ENCODE data around the gene PLAU. TPM values are rescaled to one million over a fixed set of nuclear protein-coding genes. Genes with fewer than 3 reads are reported as not detected.

PLAU gene
- total RNA-seq (2014; rRNA removed; shearing (Covaris generic)) = 0.15 and 0.21 TPM in 2 replicates

DNA sequence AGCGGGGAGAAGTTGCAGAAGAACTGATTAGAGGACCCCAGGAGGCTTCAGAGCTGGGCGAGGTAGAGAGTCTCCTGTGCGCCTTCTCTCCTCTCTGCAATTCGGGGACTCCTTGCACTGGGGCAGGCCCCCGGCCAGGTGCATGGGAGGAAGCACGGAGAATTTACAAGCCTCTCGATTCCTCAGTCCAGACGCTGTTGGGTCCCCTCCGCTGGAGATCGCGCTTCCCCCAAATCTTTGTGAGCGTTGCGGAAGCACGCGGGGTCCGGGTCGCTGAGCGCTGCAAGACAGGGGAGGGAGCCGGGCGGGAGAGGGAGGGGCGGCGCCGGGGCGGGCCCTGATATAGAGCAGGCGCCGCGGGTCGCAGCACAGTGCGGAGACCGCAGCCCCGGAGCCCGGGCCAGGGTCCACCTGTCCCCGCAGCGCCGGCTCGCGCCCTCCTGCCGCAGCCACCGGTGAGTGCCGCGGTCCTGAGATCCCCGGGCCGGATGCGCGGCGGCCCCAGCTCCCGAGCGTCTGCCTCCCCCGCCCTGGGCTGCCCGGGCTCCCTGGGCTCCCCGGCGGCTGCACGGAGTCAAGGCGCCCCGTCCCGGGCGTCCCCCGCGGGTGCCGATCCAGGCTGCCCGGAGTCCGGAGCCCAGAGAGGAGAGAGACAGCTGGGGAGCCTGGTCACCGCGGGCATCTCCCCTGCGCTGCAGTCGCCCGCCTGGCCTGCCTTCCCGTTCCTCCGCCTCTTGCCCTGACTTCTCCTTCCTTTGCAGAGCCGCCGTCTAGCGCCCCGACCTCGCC is at the start of gene PLAU:
TSS of gene PLAU (plus strand) at position 369 of the 789 bp plus-strand sequence. CDS start 424 bp downstream, outside the sequence.
- DNase-seq (ENCODE audit: low spot score) = peak; percentile 11

DNA sequence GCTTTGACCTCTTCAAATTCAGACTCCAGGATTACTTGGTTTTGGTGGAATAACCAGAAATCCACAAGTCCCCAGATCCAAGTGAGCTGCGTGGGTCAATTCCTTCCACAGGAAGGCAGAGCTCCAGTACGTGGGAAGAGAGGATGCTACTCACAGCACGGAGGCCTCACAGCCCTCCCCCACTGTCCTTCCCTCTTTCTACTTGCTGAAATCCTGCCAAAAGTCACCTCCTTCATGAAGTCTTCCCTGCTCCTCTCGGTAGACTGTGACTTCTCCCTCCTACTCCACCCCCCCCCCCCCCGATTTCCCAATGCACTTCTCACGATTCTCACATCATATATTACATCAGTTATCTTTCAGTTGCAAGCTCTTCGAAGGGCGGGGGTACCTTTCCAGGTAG is 48.9 kb upstream of the PLAU start:
- no peak for DNase-seq (ENCODE audit: low spot score)

DNA sequence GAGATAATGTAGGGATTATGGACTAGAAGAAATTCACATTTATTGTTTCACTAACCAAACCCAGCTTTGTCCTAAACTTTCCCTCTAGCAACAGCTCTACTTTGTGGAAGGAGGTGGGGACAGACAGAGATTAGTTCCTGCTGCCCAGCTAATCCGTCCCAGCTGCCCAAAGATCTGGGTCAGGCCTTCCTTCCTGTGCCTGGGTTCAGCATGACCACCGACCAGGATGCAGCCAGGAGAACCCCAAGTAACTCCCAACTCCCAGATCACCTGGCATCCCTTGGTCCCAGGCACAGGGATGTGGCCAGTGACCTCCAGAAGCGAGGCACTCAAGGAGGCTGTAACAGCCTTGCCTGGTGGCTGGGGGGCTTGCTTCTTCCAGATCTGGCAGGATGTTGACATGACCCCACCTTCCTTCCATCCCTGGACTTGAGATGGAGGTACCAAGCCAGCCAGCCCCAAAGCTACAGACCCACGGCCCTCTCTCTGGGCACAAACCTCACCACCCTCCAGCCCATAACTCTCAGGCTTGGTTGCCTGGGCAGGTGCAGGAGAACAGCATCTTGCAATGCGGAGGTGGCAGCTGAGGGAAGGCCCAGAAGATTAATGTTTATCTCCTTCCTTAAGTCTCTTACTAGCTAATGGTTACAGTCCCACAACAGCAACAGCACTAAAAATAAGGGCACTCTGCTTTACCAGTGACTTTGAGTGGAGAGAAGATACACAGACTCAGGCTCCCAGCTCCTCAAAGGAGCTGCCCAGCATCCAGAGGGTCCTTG is 47.7 kb upstream of the PLAU start:
- no peak for DNase-seq (ENCODE audit: low spot score)

DNA sequence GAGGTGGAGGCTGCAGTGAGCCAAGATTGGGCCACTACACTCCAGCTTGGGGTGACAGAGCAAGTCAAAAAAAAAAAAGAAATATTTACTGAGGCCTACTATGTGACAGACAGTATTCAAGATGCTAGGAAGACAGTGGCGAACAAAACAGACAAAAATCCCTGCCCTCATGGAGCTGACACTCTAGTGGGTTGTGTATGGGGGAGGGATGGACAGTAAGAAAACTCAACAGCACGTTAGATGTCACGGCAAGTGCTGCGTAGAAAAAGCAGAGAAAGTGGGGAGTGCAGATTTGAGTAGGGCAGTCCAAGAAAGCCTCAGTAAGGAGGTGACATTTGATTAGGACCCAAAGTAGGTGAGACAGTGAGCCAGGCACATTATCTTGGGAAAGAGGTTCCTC is 46.7 kb upstream of the PLAU start:
- DNase-seq (ENCODE audit: low spot score) = no peak

DNA sequence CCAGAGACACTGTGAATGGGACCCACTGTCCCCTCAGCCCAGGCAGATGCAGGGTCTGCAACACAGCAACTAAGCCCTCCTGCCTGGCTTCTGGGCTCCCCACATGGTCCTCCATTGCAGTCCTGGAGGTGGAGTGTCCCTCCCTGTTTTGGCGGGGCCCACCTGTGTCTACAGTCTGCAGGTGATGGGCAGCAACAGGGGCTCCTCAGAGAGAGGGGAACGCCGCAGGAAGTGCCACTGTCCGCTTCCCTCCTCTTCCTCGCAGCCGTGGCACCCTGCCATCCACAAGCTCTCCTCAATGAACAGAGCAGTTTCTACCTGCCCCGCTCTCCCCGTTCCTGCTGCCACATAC is 45.8 kb upstream of the PLAU start:
- no peak for DNase-seq (ENCODE audit: low spot score)

DNA sequence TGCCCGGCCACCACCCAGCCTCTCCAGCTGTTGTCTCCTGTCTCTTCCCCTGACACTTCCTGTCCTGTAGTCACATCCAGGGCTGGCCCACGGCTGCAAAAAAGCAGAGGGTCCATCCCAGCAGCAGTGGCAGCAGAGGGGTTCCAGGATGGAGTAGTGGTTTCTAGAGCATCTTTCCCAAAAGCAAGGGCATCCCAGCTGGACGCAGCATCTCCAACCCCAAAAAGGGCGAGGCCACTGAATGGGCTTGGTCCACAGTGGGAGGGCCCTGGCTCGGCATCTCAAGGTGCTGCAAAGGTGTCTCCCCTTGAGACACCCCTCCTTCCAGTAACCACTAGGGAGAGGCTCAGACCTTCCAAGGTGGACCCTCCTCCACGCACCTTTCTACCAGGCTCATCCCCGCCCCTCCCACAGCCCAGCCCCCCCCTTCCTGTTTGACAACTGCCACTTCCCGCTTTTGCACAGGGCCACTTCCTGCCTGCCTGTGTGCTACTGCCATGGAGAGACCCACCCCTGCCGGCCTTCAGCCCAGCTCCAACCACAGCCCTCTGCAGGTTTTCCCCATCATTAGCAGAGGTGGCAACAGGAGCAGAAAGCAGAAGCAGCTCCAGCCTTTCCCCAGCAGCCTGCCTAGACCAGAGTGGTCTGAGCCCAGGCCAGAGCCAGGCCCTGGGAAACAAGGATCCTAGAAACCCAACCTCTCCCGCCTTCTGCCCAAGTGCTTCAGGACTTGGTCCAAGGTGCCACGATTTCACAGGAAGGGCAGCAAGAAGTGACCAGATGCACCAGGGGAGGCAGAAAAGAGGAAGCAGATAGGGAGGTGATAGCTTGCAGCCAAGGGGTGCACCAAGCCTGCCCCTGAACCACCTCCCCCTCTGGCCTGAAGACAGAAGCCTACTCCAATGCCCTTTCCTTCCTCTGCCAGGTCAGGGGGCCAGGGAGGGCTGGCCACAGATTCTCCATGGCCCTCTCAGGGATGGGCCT is 45.2 kb upstream of the PLAU start:
- DNase-seq (ENCODE audit: low spot score) = peak; percentile 52

DNA sequence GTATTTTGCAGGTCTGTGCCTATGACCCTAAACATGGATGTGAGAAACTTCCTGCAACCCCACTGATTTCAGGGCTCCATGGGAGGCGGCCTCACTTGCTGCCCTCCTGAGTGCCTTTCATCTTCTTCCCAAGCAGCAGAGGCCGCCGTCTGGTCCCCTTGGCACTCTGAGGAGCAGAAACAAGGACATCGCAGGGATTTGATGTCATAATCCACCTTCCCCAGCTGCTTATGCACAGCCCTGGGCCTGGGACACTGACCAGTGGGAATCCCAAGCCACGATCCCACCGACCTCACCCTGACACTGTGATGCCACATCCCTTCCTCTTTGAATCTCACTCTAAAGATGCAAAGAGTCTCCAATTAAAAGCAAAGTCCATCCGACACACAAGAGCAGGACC is 44.3 kb upstream of the PLAU start:
- no peak for DNase-seq (ENCODE audit: low spot score)

DNA sequence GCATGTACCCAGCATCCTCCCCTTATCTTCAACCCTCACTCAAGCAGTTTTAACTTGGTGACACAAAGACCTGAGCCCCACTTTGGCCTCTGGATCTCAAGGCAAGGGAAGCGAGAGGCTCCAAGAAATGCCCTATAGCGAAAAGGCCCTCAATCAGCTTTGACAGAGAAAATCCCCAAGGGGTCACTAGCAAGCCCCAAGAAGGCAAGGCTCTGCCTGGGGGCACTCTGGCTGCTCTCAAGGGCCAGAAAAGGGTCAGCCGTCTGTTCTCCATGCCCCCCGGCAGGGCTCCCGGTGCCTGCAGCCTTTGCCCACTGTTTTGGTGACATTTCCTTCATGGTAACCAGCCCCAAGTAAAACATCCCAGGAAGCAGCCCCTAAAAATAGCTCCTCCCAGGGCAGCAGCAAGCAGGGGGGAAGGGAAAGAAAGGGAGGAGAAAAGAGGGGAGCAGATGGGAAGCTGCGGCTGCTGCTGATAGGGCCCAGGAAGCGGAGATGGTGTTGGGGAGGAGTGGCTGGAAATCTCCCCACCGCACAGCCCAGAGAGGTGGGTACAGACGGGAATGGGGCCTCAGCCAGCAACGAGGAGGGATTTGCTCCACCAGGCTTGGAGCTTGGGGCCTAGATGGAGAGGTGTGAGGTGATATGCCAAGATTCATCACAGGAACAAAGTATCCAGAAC is 43.7 kb upstream of the PLAU start:
- no peak for DNase-seq (ENCODE audit: low spot score)

DNA sequence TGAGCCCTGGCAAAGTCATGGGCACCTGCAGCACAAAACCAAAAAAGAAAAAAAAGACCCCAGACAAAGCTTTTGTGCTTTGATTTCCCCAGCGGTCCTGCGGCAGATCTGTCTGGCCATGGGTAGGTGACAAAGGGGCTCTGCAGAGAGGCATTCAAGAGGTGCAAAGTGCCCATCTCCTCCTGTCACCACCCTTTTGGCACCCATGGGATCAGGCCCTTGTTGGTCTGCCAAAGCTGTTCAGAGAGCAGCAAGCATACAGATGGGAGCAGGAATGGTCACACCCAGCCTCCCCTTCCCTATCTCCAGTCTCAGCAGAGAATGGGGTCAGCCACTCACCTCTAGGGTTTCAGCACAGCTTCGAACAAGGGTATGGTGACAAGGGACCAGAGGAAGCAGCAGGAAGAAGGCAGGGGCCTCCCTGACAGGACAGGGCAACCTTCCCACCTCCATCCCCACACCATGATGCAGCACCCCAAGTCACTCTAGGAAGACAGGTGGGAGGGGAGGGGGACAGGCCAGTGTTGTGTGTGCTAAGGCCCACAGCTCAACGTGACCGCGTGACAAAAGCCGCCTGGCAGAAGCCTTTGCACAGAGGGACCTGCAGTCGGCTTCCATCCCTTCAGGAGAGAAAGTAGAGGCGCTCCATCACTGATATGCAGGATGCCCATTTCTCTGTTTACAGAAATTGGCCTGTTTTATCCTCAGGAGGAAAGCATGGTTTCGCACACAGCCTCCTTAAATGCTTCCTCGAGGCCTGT is 42.9 kb upstream of the PLAU start:
- no peak for DNase-seq (ENCODE audit: low spot score)

DNA sequence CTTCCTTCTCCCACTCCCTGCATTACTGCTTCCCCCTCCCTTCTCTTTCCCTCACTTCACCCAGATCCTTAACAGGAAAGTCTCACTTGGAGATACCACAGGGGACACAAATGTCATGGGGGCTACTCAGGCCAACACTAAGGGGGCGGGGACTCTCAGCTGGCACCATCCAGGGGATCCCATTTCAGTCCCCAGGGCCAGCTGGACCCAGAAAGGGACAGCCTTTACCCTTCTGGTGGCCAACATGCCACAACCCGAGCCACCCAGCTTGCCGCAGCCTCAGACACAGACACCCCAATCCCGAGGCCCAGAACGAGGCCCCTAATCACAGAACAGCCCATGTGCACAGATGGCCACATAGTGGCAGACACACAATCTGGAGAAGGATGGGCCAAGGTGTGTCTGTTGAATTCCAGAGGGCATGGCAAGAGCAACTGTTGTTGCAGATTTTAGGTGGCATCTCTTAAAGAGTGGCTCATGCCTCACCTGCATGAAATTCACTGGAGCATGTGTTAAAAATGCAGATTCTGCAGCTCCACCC is 42.2 kb upstream of the PLAU start:
- no peak for DNase-seq (ENCODE audit: low spot score)

DNA sequence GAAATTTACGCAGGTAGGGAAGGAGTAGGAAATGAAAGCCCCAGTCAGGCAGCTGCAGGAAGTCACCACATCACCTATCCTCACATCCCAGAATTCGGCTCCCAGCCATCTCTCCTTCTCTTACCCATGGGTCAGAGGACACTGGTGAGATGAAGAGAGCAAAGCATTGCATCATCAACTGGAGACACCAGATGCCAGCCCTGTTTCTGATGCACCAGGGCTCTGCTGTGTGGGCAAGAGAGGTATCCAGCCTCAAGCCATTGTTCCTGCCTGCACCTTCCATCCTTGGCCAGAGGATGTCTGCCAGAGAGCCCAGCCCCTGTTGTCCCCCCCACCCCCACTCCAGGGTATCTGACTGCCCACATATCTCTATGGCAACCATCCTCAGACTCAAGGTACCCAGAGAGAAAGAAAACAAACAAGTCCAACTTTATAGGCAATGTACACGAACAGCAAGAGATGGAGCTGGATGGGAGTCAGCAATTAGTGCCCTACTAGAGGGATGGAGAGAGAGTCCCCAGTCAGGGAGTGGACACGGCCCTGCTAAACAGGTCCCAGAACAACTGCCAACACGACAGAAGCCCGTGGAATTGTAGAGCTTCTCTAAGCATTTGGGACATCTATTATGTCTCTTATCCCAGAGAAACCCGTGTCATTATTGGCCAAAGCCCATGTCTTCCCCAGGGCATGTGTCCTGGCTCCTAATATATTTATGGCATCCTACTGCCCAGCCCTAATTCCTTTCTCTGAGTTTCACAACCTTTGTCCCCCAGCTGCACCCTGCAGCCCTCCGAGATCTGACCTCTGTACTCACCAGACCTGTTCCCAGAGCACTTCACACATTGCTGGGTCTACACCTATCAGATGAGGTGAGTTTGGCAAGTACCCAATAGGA is 39.4 kb upstream of the PLAU start:
- peak; percentile 96 for DNase-seq (ENCODE audit: low spot score)

DNA sequence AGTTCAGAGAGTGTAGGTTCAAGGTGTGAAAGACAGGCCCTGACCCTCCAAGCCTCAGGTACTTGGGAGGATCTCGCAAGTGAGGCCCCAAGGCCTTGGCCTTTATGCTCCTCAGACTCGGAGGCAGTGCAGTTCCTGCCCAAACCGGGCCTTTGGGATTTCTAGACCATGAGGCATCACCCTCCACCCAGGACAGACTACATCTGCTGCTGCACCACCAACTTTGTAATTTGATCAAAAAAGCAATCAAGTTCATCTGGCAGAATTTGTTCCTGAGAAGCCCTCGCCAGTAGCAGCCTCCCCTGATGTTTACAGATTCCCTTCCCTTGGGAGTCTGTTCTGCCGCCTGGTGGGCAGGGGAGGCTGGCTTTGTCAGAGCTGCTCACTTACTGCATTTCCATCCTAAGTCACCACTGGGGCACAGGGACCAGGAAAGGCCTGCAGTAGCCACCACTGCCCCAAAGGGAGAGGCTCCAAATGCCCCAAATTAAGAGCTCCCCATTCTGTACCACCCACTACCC is 38.7 kb upstream of the PLAU start:
- DNase-seq (ENCODE audit: low spot score) = peak; percentile 71

DNA sequence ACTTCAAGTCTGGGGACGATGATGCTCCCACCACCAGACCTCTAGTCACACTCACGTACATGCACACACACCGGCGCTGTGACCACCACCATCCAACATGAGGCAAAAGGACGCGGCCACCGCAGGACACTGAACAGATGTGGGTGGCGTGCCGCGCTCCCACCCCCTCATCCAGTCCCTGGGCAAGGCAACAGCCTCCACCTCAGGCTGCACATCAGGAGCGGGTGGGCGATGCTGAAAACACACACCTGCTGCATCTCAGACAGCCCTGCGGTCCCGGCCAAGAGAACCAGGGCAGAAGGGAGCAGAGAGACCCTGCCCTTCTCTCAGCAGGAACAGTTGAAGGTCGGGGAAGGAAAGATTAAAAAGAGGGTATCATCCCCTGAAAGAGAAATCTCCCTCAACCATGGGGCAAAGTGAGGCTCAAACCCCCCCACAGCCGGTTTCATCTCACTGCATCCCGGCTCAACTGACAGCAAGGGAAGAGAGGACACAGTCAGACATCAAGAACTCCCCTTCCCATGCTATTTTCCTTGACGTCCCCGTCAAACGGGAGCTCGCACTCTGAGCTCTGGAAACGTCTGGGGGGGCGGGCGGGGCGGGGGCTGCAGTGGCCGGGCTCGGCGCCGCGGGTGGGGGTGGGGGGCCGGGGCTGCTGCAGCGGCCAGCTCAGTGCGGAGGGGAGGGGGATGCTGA is 37.6 kb upstream of the PLAU start:
- DNase-seq (ENCODE audit: low spot score) = no peak

DNA sequence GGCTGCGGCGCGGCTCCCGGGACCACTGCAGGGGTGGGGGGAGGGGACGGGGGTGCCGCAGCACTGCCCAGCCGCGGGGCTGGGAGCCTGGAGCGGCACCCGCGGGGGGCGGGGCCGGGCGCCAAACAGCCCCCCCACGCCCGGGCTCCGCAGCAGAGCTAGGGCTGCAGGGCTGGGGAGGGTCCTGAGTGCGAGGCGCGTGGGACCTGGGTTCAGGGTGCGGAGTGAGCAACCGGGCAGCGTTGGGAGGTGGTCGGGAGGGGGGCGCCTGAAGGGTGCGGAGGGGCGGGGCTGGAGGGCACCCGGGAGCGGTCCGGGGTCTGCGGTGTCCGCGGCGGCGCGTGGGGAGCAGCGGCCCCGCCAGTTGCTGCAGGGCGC is 37.1 kb upstream of the PLAU start:
- no peak for DNase-seq (ENCODE audit: low spot score)

DNA sequence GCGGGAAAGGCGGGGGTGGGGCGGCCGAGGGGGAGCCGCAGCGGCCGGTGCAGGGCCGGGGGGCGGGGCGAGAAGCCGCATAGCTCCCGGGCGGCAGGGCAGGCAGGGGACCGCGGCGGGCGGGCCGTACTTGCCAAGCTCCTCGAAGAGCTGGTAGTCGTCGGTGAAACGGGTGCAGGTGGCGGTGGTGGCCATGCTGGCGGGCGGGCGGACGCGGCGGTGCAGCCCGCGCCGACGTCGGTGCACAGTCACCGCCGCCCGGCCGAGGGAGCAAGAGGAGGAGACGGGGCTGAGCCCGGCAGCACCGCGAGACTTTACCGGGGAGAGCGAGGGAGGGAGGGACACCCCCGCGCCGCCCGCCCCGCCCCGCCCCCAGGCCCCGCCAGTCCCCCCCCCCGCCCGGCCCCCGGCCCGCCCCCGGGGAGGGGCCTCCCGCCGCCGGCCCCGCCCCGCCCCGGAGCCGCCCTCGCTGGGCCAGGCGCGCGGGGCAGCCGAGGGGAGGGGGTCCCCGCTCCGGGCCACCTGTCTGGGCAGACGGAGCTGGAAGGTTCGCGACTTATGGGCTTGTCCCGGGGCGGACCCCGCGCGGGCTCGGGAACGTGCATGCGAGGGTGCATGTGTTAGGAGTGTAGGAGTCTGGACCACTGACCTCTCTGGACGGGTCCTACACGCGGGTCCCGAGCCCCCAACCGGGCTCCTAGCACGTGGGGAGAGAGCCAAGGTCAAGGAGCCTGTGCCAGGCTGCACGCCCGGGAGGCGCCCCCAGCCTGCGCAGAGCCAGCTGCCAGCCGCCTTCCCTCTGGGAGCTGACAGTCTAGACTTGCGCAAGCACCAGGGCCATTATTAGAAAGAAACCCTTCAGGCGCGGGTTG is 36.4 kb upstream of the PLAU start, which contains the start of gene CAMK2G:
TSS of gene CAMK2G (minus strand) at position 289 of the 872 bp plus-strand sequence. CDS start at position 195, 94 bp downstream.
- DNase-seq (ENCODE audit: low spot score) = peak; percentile 82

DNA sequence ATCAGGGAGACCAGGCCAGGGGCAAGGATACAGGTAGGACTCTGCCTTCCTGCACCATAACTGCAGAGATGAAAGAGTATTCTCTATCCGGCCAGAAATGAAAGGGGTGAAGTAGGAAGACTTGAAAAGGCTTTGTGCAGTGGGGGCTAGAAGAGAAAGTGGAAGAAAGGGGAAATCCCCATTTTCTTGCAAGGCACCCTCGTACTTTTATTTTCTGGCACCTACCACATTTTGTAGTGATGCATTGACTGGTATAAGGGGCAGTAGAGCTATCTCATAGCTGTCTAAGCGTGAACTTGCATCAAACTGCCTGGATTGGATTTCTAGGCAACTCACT is 35.8 kb upstream of the PLAU start:
- DNase-seq (ENCODE audit: low spot score) = no peak

DNA sequence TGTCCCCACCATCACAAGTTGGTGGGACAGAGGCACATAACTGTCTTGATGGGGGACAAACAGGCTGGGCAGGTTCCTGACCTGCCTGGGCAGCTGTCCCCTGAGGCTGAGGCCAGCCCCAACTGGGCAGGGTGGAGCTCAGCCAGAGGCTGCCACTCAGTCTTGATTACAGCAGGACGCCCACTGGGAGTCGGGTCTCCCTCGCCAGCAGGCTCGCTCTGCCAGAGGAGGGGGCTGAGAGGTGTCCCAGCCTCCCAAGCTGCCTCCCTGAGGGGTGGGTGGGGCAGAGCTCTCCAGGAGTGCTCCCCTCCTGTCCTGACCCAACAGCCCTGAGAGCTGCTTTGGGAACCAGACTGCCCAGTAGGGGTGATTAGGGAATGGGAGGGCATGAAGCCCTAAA is 34.8 kb upstream of the PLAU start:
- peak; percentile 27 for DNase-seq (ENCODE audit: low spot score)

Measured in HT-29 (cell line).